Mesothelial cell of epicardium (in vitro differentiated cells): ENCODE measurements around the gene MAP3K5. TPM values are rescaled to one million over a fixed set of nuclear protein-coding genes. Genes with fewer than 3 reads are reported as not detected.
"Not testable (repeated sequence)": the region's sequence is repeated elsewhere in the genome, so short reads cannot be mapped to it uniquely, and the experiment has no call there.

Experiments used
- DNase-seq, 2 experiments: peaks; one replicate each; pipeline ENCODE4 v3.0.0; 2021; ENCODE audit warnings: low spot score in 2 of 2; ENCODE audit not compliant: unreplicated experiment in 2 of 2
- H3K27ac Mint-ChIP-seq: 2 replicates; pipeline ENCODE4 v1.8.0; 2021; ENCODE audit warnings: mixed read lengths
- H3K27me3 Mint-ChIP-seq: 2 replicates; pipeline ENCODE4 v1.8.0; 2021; ENCODE audit warnings: low read depth, mixed read lengths
- H3K36me3 Mint-ChIP-seq: 2 replicates; pipeline ENCODE4 v1.8.0; 2021; ENCODE audit warnings: mixed read lengths
- H3K4me1 Mint-ChIP-seq: 2 replicates; pipeline ENCODE4 v1.8.0; 2021; ENCODE audit warnings: mixed read lengths
- H3K4me3 Mint-ChIP-seq: 2 replicates; pipeline ENCODE4 v1.8.0; 2021; ENCODE audit warnings: mild to moderate bottlenecking, moderate library complexity, mixed read lengths
- H3K9me3 Mint-ChIP-seq: 2 replicates; pipeline ENCODE4 v1.8.0; 2021; ENCODE audit warnings: mixed read lengths
- total RNA-seq: library from RNA; stranded (reverse); gene quantifications from 3 replicates; pipeline ENCODE4 v1.2.1, GENCODE V29; 2021
- TF ChIP-seq, protein P1 (sequence below): fragments of 200-600 bp; sonication (generic); IDR thresholded peaks from one replicate; pipeline ENCODE4 v1.5.0; 2021; ENCODE audit warnings: antibody characterized with exemption; ENCODE audit not compliant: unreplicated experiment

Gene MAP3K5
- total RNA-seq, 1 donor from 2014 or later, result 8.9 TPM

DNA sequence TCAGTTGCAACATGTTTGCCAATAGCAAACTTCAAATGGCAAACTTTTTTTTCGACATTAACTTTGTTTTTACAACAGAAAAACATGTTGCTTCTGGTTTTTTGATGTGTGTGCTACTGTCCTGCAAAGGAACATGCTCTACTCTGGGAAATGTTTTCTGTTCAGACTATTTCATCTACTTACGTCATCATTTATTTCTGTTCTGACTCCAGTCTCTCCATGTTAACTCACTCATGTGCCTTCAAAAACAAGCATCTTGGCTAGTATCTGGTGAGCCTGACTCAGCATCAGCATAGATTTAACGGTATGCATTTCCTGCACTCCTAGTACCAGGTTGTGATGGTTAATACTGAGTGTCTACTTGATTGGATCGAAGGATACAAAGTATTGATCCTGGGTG, 206.0 kb downstream of the MAP3K5 start:
- TF ChIP-seq, protein P1, sequence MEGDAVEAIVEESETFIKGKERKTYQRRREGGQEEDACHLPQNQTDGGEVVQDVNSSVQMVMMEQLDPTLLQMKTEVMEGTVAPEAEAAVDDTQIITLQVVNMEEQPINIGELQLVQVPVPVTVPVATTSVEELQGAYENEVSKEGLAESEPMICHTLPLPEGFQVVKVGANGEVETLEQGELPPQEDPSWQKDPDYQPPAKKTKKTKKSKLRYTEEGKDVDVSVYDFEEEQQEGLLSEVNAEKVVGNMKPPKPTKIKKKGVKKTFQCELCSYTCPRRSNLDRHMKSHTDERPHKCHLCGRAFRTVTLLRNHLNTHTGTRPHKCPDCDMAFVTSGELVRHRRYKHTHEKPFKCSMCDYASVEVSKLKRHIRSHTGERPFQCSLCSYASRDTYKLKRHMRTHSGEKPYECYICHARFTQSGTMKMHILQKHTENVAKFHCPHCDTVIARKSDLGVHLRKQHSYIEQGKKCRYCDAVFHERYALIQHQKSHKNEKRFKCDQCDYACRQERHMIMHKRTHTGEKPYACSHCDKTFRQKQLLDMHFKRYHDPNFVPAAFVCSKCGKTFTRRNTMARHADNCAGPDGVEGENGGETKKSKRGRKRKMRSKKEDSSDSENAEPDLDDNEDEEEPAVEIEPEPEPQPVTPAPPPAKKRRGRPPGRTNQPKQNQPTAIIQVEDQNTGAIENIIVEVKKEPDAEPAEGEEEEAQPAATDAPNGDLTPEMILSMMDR, result no peak
- no peak for DNase-seq
- Mint-ChIP-seq H3K9me3 (peaks cover 11% of the 10 kb centered on the region), H3K27ac (no peak overlapping the region), H3K27me3 (no peaks in the 10 kb centered on the region), H3K36me3 (peaks cover 31% of the 10 kb centered on the region), H3K4me3 (no peak overlapping the region), H3K4me1 (no peaks in the 10 kb centered on the region)

DNA sequence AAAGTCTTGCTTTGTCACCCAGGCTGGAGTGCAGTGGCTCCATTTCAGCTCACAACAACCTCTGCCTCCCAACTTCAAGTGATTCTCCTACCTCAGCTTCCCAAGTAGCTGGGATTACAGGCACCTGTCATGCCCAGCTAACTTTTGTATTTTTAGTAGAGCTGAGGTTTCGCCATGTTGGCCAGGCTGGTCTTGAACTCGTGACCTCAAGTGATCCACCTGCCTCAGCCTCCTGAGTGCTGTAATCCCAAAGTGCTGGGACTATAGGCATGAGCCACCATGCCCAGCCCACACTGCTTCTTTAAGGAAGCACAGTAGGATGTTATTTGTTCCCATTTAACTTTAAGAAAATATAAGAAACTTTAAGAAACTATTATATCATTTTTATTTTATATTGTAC, 206.8 kb downstream of the MAP3K5 start:
- H3K4me1 Mint-ChIP-seq, H3K27me3 Mint-ChIP-seq, DNase-seq, H3K4me3 Mint-ChIP-seq, H3K27ac Mint-ChIP-seq: not testable (repeated sequence)
- Mint-ChIP-seq H3K9me3 (peaks cover 11% of the 10 kb centered on the region), H3K36me3 (peaks cover 24% of the 10 kb centered on the region)

DNA sequence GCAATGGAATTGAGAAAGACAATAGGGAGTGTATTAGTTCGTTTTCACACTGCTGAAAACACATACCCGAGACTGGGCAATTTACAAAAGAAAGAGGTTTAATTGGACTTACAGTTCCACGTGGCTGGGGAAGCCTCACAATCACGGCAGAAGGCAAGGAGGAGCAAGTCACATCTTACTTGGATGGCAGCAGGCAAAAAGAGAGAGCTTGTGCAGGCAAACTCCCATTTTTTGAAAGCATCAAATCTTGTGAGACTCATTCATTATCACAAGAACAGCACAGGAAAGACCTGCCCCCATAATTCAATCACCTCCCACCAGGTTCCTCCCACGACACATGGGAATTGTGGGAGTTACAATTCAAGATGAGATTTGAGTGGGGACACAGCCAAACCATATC, 208.0 kb downstream of the MAP3K5 start:
- H3K36me3 Mint-ChIP-seq, result peaks cover 15% of the 10 kb centered on the region
- H3K27ac Mint-ChIP-seq, H3K9me3 Mint-ChIP-seq, DNase-seq, H3K27me3 Mint-ChIP-seq, H3K4me3 Mint-ChIP-seq, H3K4me1 Mint-ChIP-seq: not testable (repeated sequence)

DNA sequence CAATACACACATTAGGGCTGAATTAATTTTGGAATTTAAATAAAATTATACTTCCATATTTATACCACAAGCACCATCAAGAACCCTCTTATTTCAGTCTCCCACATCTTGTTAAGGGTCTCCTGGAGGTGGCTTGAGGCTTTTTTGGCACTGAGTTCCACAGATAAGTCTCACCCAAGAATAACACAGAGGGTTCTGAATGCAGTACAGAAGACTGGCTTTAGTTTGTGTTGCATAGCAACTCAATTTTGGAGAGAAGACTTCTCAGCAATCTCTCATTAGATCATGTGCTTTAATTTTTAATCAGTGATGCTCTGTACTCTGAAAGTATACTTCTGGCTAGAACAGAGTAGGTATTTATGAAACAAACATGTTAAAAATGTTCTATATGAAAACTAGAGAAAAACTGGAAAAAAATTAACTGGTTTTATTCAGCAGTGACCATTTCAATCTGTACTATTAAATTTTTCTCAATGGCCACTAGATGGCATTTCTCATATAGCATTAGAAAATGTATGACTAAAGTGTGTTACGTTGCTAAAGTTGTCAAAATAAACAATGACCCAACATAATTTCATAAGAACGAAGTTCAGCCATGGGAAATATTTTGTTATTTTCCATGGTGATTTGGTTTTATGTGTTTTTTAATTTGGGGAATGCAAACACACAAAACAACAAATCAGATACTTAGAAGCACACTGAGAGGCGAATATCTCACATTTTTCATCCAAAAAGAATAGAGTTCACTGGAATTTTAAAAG, 209.4 kb downstream of the MAP3K5 start:
- TF ChIP-seq, protein P1, result peak; percentile 68
- Mint-ChIP-seq H3K36me3 (peaks cover 9% of the 10 kb centered on the region), H3K27me3 (no peaks in the 10 kb centered on the region), H3K4me3 (no peak overlapping the region), H3K9me3 (peaks cover 6% of the 10 kb centered on the region), H3K27ac (no peak overlapping the region), H3K4me1 (no peaks in the 10 kb centered on the region)
- no peak for DNase-seq

DNA sequence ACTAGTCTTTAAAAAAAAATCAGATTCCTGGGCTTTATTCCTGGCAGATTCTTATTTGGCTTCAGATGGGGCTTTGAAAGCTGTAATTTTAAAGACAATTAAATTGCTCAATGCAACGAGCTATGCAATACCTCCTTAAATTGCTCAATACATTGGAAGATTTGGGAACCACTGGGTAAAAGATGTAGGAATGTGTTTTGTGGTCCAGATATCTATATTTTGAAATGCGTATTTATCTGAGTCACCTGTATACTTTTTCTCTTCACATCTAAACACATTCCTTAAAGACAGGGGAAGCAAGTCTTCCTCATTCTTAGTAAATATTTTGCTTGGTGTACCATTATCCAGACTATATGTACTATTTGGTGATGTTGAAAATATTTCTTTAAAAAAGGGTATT, 212.5 kb downstream of the MAP3K5 start:
- peaks cover 12% of the 10 kb centered on the region for H3K36me3 Mint-ChIP-seq

DNA sequence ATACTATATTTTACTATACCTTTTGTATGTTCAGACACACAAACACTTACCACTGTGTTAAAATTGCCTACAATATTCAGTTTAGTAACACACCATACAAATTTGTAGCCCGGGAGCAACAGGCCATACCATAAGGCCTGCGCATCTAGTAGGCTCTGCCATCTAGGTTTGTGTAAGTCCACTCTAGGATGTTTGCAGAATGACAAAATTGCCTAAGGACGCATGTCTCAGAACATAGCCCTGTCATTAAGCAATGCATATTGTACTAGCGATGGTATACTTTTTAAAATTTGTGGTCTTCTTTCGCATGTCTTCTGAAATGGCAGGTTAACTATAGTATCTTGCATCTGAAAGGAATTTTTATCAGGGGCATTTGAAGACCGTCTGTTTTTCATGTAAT, 215.5 kb downstream of the MAP3K5 start:
- TF ChIP-seq, protein P1, result no peak
- Mint-ChIP-seq H3K27me3 (no peaks in the 10 kb centered on the region), H3K27ac (no peak overlapping the region), H3K36me3 (peaks cover 12% of the 10 kb centered on the region), H3K9me3 (peaks cover 2% of the 10 kb centered on the region), H3K4me3 (no peak overlapping the region), H3K4me1 (no peaks in the 10 kb centered on the region)
- DNase-seq, result no peak

More for the DNA sequence above, 212.5 kb downstream of the MAP3K5 start:
- DNase-seq, result no peak
- no peak overlapping the region for H3K4me3 Mint-ChIP-seq
- H3K27me3 Mint-ChIP-seq, result no peaks in the 10 kb centered on the region
- TF ChIP-seq, protein P1, result no peak
- no peak overlapping the region for H3K27ac Mint-ChIP-seq
- no peaks in the 10 kb centered on the region for H3K4me1 Mint-ChIP-seq
- H3K9me3 Mint-ChIP-seq, result peaks cover 6% of the 10 kb centered on the region

DNA sequence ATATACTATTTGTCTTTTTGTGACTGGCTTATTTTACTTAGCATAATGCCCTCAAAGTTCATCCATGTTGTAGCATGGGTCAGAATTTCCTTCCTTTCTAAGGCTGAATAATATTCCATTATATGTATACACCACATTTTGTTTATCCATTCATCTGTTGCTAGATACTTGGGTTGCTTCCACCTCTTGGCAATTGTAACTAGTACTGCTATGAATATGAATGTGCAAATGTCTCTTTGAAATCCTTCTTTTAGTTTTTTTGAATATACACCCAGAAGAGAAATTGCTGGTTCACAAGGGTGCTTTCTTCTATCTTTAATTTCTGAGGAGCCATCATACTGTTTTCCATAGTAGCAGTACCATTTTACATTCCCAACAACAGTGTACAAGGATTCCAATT, 220.8 kb downstream of the MAP3K5 start:
- Mint-ChIP-seq H3K4me1 (no peaks in the 10 kb centered on the region), H3K27me3 (no peaks in the 10 kb centered on the region), H3K27ac (no peak overlapping the region), H3K36me3 (peaks cover 30% of the 10 kb centered on the region), H3K9me3 (peaks cover 24% of the 10 kb centered on the region), H3K4me3 (no peak overlapping the region)
- no peak for DNase-seq
- TF ChIP-seq, protein P1, result no peak
